HEK293T (cell line): ENCODE results near the gene KSR2.
A peak's percentile ranks its signal among the peaks of the same experiment; 100 is the strongest.
"Not testable (repeated sequence)": the region's sequence is repeated elsewhere in the genome, so short reads cannot be mapped to it uniquely, and the experiment has no call there.

ENCODE experiments used
- CTCF ChIA-PET: fragments of 350-600 bp; formaldehyde crosslinking; extraction: SDS; loops from one replicate; lab custom pipeline; 2021; ENCODE audit warnings: antibody characterized with exemption, inconsistent platforms; lab: Yijun Ruan, JAX
- POLR2A ChIA-PET: fragments of 350-600 bp; formaldehyde crosslinking; extraction: SDS; loops from one replicate; lab custom pipeline; 2020; ENCODE audit warnings: antibody characterized with exemption, inconsistent platforms; lab: Yijun Ruan, JAX
- DNase-seq: peaks from one replicate; pipeline ENCODE4 v3.0.0; 2012; ENCODE audit warnings: mixed read lengths; ENCODE audit errors: extremely low spot score
- ARNT ChIP-seq: fragments of 450-650 bp; IDR thresholded peaks from 2 replicates; pipeline ENCODE4 v1.6.1; 2017; ENCODE audit warnings: mild to moderate bottlenecking
- BHLHE40 ChIP-seq: fragments of 450-650 bp; IDR thresholded peaks from 2 replicates; pipeline ENCODE4 v1.6.1; 2016; ENCODE audit warnings: mild to moderate bottlenecking, moderate library complexity, borderline replicate concordance
- CTBP1 ChIP-seq: fragments of 450-650 bp; IDR thresholded peaks from 2 replicates; pipeline ENCODE4 v1.6.1; 2016; ENCODE audit warnings: borderline replicate concordance
- ELF4 ChIP-seq: fragments of 450-650 bp; IDR thresholded peaks from 2 replicates; pipeline ENCODE4 v1.6.1; 2017; ENCODE audit warnings: antibody characterized with exemption
- FOXA1 ChIP-seq: fragments of 450-650 bp; IDR thresholded peaks from 2 replicates; pipeline ENCODE4 v1.6.1; 2016; ENCODE audit warnings: mild to moderate bottlenecking
- FOXK2 ChIP-seq: fragments of 450-650 bp; IDR thresholded peaks from 2 replicates; pipeline ENCODE4 v1.6.1; 2016; ENCODE audit warnings: mild to moderate bottlenecking
- FOXM1 ChIP-seq: fragments of 450-650 bp; IDR thresholded peaks from 2 replicates; pipeline ENCODE4 v1.6.1; 2017; ENCODE audit warnings: mild to moderate bottlenecking, borderline replicate concordance
- HDGF ChIP-seq: fragments of 450-650 bp; IDR thresholded peaks from 2 replicates; pipeline ENCODE4 v1.6.1; 2017; ENCODE audit warnings: antibody characterized with exemption, borderline replicate concordance
- L3MBTL2 ChIP-seq: fragments of 450-650 bp; conservative IDR thresholded peaks from 2 replicates; pipeline ENCODE4 v1.6.1; 2016; ENCODE audit warnings: mild to moderate bottlenecking
- LEF1 ChIP-seq: fragments of 450-650 bp; IDR thresholded peaks from 2 replicates; pipeline ENCODE4 v1.6.1; 2017; ENCODE audit warnings: mild to moderate bottlenecking, borderline replicate concordance
- NFRKB ChIP-seq: fragments of 450-650 bp; IDR thresholded peaks from 2 replicates; pipeline ENCODE4 v1.6.1; 2016; ENCODE audit warnings: mild to moderate bottlenecking, moderate library complexity
- SP1 ChIP-seq: fragments of 450-650 bp; IDR thresholded peaks from 2 replicates; pipeline ENCODE4 v1.6.1; 2017
- SUZ12 ChIP-seq: fragments of 450-650 bp; IDR thresholded peaks from 2 replicates; pipeline ENCODE4 v1.6.1; 2016; ENCODE audit warnings: mild to moderate bottlenecking
- TARDBP ChIP-seq: fragments of 450-650 bp; IDR thresholded peaks from 2 replicates; pipeline ENCODE4 v1.6.1; 2016
- ZNF384 ChIP-seq: fragments of 450-650 bp; IDR thresholded peaks from 2 replicates; pipeline ENCODE4 v1.6.1; 2016
- TF ChIP-seq, protein P1 (sequence below): fragments of 450-650 bp; IDR thresholded peaks from 2 replicates; pipeline ENCODE4 v1.6.1; 2016

KSR2 gene

DNA sequence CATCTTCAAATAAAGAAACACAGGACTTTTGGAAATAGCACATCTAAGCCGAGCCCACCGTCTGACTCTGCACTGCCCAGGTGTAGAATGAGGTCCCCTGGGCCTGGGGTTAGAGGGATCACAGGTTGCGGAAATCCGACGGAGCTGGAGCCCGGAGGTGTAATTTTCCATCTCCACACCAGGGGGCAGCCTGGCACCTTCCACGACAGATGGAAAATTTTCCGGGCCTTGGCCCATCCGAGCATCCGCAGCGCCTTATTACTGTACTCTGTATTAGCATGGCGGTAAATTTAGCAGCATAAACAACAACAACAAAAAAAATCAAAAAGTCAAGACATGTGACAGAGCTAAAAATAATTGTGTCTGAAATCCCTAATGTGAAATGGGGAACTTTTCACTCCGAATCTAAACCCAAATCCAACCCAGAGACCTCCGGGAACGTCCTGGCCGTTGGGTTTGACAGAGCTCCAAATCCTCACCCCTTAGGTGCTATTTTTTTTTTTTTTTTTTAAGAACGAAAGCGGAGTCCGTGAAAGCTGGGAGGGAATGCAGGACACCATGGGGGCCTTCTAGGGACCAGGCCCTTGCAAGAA, 93.9 kb downstream of the KSR2 start:
- POLR2A ChIA-PET = no interaction called here
- TF ChIP-seq LEF1 = no peak
- TF ChIP-seq SUZ12 = no peak
- TF ChIP-seq L3MBTL2 = no peak
- no peak for TF ChIP-seq TARDBP
- TF ChIP-seq FOXK2 = no peak
- TF ChIP-seq SP1 = no peak
- TF ChIP-seq ELF4 = no peak
- no peak for TF ChIP-seq BHLHE40
- no peak for TF ChIP-seq CTBP1
- TF ChIP-seq ARNT = no peak
- no peak for TF ChIP-seq HDGF
- TF ChIP-seq ZNF384 = no peak
- TF ChIP-seq, protein P1, sequence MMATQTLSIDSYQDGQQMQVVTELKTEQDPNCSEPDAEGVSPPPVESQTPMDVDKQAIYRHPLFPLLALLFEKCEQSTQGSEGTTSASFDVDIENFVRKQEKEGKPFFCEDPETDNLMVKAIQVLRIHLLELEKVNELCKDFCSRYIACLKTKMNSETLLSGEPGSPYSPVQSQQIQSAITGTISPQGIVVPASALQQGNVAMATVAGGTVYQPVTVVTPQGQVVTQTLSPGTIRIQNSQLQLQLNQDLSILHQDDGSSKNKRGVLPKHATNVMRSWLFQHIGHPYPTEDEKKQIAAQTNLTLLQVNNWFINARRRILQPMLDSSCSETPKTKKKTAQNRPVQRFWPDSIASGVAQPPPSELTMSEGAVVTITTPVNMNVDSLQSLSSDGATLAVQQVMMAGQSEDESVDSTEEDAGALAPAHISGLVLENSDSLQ = no peak
- DNase-seq = peak; percentile 76
- CTCF ChIA-PET = interaction anchor here (0.5 to 1.8 kb wide), 8 partner anchors 15 to 588 kb away, joined by 3 to 8 read pairs (median 3); partner anchors contain the start of gene SUDS3

DNA sequence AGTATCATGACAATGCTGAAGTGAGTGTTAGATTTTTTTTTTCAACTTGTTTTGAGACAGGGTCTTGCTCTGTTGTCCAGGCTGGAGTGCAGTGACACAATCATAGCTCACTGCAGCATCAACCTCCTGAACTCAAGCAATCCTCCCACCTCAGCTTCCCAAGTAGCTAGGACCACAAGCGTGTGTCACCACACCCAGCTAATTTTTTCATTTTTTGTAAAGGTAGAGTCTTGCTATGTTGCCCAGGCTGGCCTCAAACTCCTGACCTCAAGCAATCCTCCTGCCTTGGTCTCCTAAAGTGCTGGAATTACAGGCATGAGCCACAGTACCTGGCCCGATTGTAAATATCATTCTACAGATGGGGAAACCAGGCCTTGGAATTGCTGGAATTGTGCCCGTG, 94.6 kb downstream of the KSR2 start:
- POLR2A ChIA-PET, DNase-seq: not testable (repeated sequence)
- CTCF ChIA-PET = interaction anchor here (0.6 to 1.8 kb wide), 9 partner anchors 16 to 587 kb away, joined by 3 to 8 read pairs (median 4); no protein-coding TSS in a partner anchor

DNA sequence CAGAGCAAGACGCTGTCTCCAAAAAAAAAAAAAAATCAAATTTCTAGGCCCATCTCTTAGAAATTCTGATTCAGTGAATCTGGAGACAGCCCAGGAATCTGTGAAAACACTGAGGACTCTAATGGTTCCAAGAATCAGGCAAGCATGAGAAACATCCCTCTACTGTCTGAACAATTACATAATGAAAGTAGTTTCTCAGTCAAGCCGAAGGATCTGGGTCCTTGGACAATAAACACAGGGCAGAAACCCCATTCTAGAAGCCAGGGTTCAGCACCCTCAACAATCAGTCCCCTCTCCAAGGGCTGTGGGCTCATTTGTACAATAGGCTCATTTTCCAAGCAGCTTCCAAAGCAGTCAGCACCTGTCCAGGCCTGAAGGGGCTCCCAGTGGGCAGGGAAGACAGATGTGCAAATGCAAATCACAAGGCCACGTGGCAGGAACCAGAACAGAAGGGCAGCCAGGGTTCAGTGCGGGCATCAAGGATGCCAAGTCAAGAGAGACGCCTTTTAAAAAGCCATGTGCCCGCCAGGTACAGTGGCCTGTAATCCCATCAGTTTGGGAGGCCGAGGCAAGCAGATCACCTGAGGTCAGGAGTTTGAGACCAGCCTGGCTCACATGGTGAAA, 96.1 kb downstream of the KSR2 start:
- no peak for TF ChIP-seq FOXK2
- TF ChIP-seq ELF4 = no peak
- no peak for TF ChIP-seq ARNT
- TF ChIP-seq HDGF = no peak
- TF ChIP-seq SP1 = no peak
- no peak for TF ChIP-seq FOXA1
- TF ChIP-seq TARDBP = no peak
- TF ChIP-seq FOXM1 = no peak
- no peak for DNase-seq
- POLR2A ChIA-PET = no interaction called here
- CTCF ChIA-PET = interaction anchor here (1.7 kb wide), 1 partner anchor 15 kb away, joined by 5 read pairs; no protein-coding TSS in a partner anchor

DNA sequence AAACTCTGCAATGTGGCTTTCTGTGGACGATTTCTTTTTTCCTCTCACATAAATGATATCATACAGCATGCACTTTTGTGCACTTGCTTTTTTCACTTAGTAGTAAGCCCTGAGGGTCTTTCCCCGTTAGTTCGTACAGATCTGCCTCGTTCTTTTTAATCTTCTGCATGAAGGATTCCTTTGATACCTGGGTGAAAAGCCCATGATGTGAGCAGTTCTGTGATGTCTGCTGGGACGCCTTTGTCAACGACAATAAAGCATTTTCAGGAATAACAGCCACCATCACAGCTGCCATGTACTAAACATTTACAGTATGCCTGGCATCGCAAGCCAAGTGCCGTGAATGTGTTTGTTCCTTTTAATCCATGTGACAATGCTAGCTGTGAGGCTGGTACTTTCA, 99.2 kb downstream of the KSR2 start:
- POLR2A ChIA-PET = no interaction called here
- no peak for TF ChIP-seq SP1
- TF ChIP-seq ARNT = no peak
- no peak for TF ChIP-seq FOXA1
- TF ChIP-seq ELF4 = no peak
- TF ChIP-seq FOXK2 = no peak
- no peak for TF ChIP-seq ZNF384
- no peak for TF ChIP-seq L3MBTL2
- TF ChIP-seq FOXM1 = no peak
- TF ChIP-seq CTBP1 = no peak
- TF ChIP-seq LEF1 = no peak
- no peak for TF ChIP-seq TARDBP
- TF ChIP-seq HDGF = no peak
- no peak for TF ChIP-seq BHLHE40
- TF ChIP-seq, protein P1 = no peak
- TF ChIP-seq SUZ12 = no peak
- TF ChIP-seq NFRKB = no peak
- no peak for DNase-seq
- CTCF ChIA-PET = interaction anchor here (1.0 kb wide), 1 partner anchor 13 kb away, joined by 4 read pairs; no protein-coding TSS in a partner anchor

DNA sequence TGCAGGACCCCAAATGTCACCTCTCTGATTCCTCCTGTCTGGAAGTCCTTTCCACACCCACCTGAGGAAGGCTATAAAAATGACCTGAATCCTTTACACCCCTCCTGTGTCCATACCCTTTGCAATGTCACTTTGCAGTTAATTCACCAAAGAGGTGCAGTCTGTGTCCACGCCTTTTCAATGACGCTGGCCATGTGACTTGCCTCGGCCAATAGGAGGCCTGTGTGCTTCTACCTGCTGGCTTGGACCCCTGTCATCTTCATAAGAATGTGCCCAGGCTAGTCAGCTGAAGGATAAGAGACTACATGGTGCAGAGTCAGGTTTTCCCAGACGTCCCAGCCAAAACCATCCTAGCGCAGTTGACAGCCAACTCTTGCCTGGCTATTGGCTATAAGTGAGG, 101.4 kb downstream of the KSR2 start:
- ChIA-PET POLR2A (no interaction called here), CTCF (no interaction called here)
- DNase-seq = no peak
- no peak for TF ChIP-seq L3MBTL2
- no peak for TF ChIP-seq FOXK2
- TF ChIP-seq LEF1 = no peak
- no peak for TF ChIP-seq ELF4
- no peak for TF ChIP-seq SUZ12
- TF ChIP-seq, protein P1 = no peak
- TF ChIP-seq ARNT = no peak
- no peak for TF ChIP-seq CTBP1
- no peak for TF ChIP-seq ZNF384
- no peak for TF ChIP-seq FOXM1
- no peak for TF ChIP-seq SP1
- TF ChIP-seq FOXA1 = no peak
- no peak for TF ChIP-seq BHLHE40
- no peak for TF ChIP-seq TARDBP
- no peak for TF ChIP-seq NFRKB
- no peak for TF ChIP-seq HDGF

DNA sequence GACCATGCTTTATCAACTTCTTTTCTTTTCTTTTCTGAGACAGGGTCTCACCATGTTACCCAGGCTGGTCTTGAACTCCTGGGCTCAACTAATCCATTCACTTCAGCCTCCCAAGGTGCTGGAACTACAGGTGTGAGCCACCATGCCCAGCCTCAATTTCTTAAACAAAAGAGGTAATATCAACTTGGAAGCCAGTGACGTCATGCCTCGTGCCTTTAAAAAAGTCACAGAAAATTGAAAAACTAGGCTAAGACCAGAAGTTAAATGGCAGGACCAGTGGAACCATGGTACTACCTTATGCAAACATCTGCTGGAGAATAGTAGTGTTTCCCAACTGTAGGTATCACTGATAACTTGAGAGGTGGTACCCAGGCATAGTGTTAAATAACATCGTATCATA, 103.3 kb downstream of the KSR2 start:
- CTCF ChIA-PET = no interaction called here
- no peak for DNase-seq
- TF ChIP-seq L3MBTL2 (no peak), NFRKB (no peak), CTBP1 (no peak), LEF1 (no peak), TARDBP (no peak), FOXM1 (no peak), ARNT (no peak), HDGF (no peak), FOXA1 (no peak), FOXK2 (no peak), ELF4 (no peak), SUZ12 (no peak), SP1 (no peak), ZNF384 (no peak), BHLHE40 (no peak)
- TF ChIP-seq, protein P1 = no peak
- POLR2A ChIA-PET = no interaction called here
